Adrenal gland (tissue), 5 donors: ENCODE measurements around the gene VPS13D.

Source experiments
- POLR2A ChIP-seq, 2 donors: fragments of 450-650 bp; IDR thresholded peaks; one replicate each; pipeline ENCODE4 v1.6.1; 2017; ENCODE audit warnings: antibody characterized with exemption in 2 of 2, mild to moderate bottlenecking in 2 of 2, moderate library complexity in 1 of 2
- TF ChIP-seq, protein P1 (sequence below), 6 experiments: fragments of 450-650 bp in 4 of 6; fragments of 200-600 bp in 2 of 6; sonication (generic) in 1 of 6; IDR thresholded peaks; 1 replicate in 5 of 6; 2 replicates in 1 of 6; pipeline versions ENCODE4 v1.5.1 to v1.8.0; 2016 to 2021; ENCODE audit warnings: antibody characterized with exemption in 6 of 6, mild to moderate bottlenecking in 2 of 6, moderate library complexity in 1 of 6
- donor health status: DM: no; HTN: no; CAD: no.

DNA sequence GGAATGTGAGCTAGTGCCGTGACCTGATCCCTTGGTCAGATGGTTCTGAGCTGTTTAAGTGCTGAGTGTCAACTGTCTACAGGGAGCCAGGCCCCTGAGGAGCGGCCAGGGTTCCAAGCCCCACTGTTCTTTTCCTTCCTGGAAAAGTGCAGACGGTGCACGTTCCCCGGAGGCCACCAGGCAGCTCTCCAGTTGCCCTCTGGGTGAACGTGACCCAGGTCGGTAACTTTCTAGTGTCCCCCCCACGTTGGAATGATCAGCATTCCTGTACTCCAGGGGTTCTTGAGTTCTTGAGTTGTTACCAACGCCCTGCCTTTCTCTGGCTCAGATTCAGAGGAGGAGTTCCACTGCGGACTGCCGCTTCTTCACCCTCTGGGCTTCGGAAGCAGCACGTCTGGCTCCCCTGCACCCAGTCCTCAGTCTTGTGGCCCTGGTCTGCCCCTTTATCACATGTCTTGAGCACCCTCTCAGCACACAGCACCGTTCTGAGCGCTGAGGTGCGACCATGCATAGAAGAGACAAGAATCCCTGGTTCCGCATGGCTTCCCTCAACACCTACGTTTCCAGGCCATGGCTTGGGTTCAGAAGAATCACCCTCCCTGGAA, 256.7 kb downstream of the VPS13D start:
- TF ChIP-seq, protein P1, sequence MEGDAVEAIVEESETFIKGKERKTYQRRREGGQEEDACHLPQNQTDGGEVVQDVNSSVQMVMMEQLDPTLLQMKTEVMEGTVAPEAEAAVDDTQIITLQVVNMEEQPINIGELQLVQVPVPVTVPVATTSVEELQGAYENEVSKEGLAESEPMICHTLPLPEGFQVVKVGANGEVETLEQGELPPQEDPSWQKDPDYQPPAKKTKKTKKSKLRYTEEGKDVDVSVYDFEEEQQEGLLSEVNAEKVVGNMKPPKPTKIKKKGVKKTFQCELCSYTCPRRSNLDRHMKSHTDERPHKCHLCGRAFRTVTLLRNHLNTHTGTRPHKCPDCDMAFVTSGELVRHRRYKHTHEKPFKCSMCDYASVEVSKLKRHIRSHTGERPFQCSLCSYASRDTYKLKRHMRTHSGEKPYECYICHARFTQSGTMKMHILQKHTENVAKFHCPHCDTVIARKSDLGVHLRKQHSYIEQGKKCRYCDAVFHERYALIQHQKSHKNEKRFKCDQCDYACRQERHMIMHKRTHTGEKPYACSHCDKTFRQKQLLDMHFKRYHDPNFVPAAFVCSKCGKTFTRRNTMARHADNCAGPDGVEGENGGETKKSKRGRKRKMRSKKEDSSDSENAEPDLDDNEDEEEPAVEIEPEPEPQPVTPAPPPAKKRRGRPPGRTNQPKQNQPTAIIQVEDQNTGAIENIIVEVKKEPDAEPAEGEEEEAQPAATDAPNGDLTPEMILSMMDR (IDR thresholded peaks at IDR 0.05): no peak
- TF ChIP-seq POLR2A (IDR thresholded peaks at IDR 0.05): no peak
